ENCODE data around the gene ZNF433. TPM values are rescaled to one million over a fixed set of nuclear protein-coding genes. Genes with fewer than 3 reads are reported as not detected.

The ZNF433 gene
- total RNA-seq, 4 donors from 2014 or later, result 3.0 to 5.4 (median 4.4) TPM

- Histone ChIP-seq H3K27me3 (no peaks in the 10 kb centered on the region), H3K36me3 (peaks cover 0 to 13% (median 0%) of the 10 kb centered on the region in 4 donors), H3K4me1 (peaks cover 16 to 28% (median 21%) of the 10 kb centered on the region in 4 donors), H3K9me3 (peaks cover 3 to 36% (median 19%) of the 10 kb centered on the region in 4 donors), H3K4me3 (peak within 1 kb of the TSS; percentile 79 to 97 (median 84)), H3K27ac (replicated peaks in 1 of 4) (peak within 1 kb of the TSS; percentile 92 to 97 (median 92))
- TF ChIP-seq POLR2AphosphoS5 (IDR thresholded peaks at IDR 0.05), result peak; percentile 96 to 98
- no peak for TF ChIP-seq CTCF (IDR thresholded peaks at IDR 0.05)
- TF ChIP-seq POLR2A (IDR thresholded peaks at IDR 0.05; ENCODE audit: low read depth), result peak; percentile 84
- intact Hi-C loops (cut with DNase I), result no loop called here
- DNase-seq (ENCODE audit: extremely low spot score), result peak; percentile 99
- WGBS, result 2% methylated on average over 23 of the region's 66 CpGs
These were observed 29.4 kb upstream of the ZNF433 start, which contains the start of gene ZNF844 for GRCh38 chr19:12064590-12065538. TSS of gene ZNF844 (plus strand) at chr19:12064731. CDS start at chr19:12064874, 143 bp downstream.

- Histone ChIP-seq H3K4me1 (peaks cover 8 to 36% (median 18%) of the 10 kb centered on the region in 4 donors), H3K27me3 (no peaks in the 10 kb centered on the region), H3K27ac (replicated peaks in 1 of 4) (no peak overlapping the region), H3K36me3 (no peaks in the 10 kb centered on the region), H3K9me3 (no peaks in the 10 kb centered on the region), H3K4me3 (no peak overlapping the region)
- intact Hi-C loops (cut with DNase I), result loop anchor here (5.0 to 10.0 kb wide), 2 partner anchors 37 to 131 kb away; partner anchors contain the start of gene ZNF700
- WGBS, result 86% methylated on average over 5 of the region's 5 CpGs
- no peak for TF ChIP-seq POLR2A (IDR thresholded peaks at IDR 0.05; ENCODE audit: low read depth)
- no peak for TF ChIP-seq POLR2AphosphoS5 (IDR thresholded peaks at IDR 0.05)
- no peak for TF ChIP-seq EP300 (IDR thresholded peaks at IDR 0.05)
- no peak for TF ChIP-seq CTCF (IDR thresholded peaks at IDR 0.05)
- DNase-seq (ENCODE audit: extremely low spot score), result no peak
These were observed 20.3 kb upstream of the ZNF433 start for GRCh38 chr19:12055784-12056183.

- peak in 2 of 3 experiments; percentile 3 to 10 for TF ChIP-seq CTCF (IDR thresholded peaks at IDR 0.05)
- TF ChIP-seq EP300 (IDR thresholded peaks at IDR 0.05), result no peak
- peak; percentile 95 to 96 for TF ChIP-seq POLR2AphosphoS5 (IDR thresholded peaks at IDR 0.05)
- TF ChIP-seq POLR2A (IDR thresholded peaks at IDR 0.05; ENCODE audit: low read depth), result peak; percentile 30
- peaks cover 5 to 25% (median 14%) of the 10 kb centered on the region in 4 donors for H3K4me1 ChIP-seq
- intact Hi-C loops (cut with DNase I), result loop anchor here (10.0 kb wide), 1 partner anchor 128 kb away; the partner anchor contains the start of gene ZNF700
These were observed 17.2 kb upstream of the ZNF433 start, which contains the start of gene ZNF878 for GRCh38 chr19:12052497-12053169. TSS of gene ZNF878 (minus strand) at chr19:12052961. CDS start at chr19:12052801, 160 bp downstream.

GRCh38 chr19:12052091-12052496 lies 16.6 kb upstream of the ZNF433 start:
- H3K4me1 ChIP-seq, result peaks cover 5 to 25% (median 14%) of the 10 kb centered on the region in 4 donors
- H3K4me3 ChIP-seq, result peak overlapping the region; percentile 70 to 79 (median 76)
- H3K27ac ChIP-seq (replicated peaks in 1 of 4), result peak overlapping the region; percentile 78 to 85 (median 80)
- no peaks in the 10 kb centered on the region for H3K36me3 ChIP-seq
- intact Hi-C loops (cut with DNase I), result loop anchor here (10.0 kb wide), 1 partner anchor 127 kb away; the partner anchor contains the start of gene ZNF700
- WGBS, result 2% methylated on average over 14 of the region's 14 CpGs
- no peak for TF ChIP-seq CTCF (IDR thresholded peaks at IDR 0.05)
- no peak for TF ChIP-seq POLR2A (IDR thresholded peaks at IDR 0.05; ENCODE audit: low read depth)
- no peak for TF ChIP-seq POLR2AphosphoS5 (IDR thresholded peaks at IDR 0.05)
- TF ChIP-seq EP300 (IDR thresholded peaks at IDR 0.05), result no peak
- no peaks in the 10 kb centered on the region for H3K9me3 ChIP-seq
- DNase-seq (ENCODE audit: extremely low spot score), result no peak
- H3K27me3 ChIP-seq, result no peaks in the 10 kb centered on the region

More at GRCh38 chr19:12052497-12053169, 17.2 kb upstream of the ZNF433 start, which contains the start of gene ZNF878:
- Histone ChIP-seq H3K27me3 (no peaks in the 10 kb centered on the region), H3K27ac (replicated peaks in 1 of 4) (peak within 1 kb of the TSS; percentile 78 to 85 (median 80)), H3K36me3 (no peaks in the 10 kb centered on the region), H3K9me3 (no peaks in the 10 kb centered on the region), H3K4me3 (peak within 1 kb of the TSS; percentile 70 to 79 (median 76))
- peak; percentile 95 for DNase-seq (ENCODE audit: extremely low spot score)
- WGBS, result 0% methylated on average over 16 of the region's 46 CpGs
